ENCODE results near the gene CDC7.

CDC7 gene

DNA sequence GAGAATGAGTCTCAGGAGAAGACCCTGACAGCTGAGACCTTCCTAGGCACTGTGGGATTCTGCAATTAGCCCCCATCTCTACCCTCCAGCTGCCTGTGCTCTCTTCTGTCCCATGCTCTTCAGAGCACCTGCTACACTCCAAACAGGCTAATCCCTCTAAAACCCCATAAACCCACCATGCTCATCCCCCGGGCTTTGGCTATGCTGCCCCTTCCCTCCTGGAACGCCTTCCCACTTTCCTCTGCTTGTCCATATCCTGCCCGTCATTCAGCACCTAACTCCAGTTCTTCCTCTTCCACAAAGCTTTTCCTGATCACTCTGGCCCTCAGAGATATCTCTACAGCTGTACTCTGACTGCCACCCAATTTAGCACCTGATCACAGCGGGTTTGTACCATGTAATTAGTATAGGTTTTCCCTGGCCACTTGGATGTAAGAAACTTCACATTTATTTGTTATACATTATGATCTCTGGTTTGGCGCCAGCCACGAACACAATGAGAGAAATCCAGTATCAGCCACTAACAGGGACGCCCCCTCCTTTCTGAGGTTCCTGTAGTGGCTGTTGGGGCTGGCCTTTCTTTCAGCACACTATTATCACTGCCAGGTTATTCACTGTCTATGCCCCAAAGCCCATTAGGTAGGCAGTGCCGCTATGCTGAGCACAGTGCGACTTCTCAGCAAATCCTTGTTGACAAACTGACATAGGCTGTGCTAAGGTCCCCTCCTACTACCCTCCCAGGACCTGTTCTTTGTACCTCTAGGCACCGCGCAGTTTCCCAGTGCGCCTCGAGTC is 45.1 kb downstream of the CDC7 start:
- no peak overlapping the region for H3K4me3 ChIP-seq (replicated peaks; ENCODE audit: low read depth, low read length)
- TF ChIP-seq, protein P1, sequence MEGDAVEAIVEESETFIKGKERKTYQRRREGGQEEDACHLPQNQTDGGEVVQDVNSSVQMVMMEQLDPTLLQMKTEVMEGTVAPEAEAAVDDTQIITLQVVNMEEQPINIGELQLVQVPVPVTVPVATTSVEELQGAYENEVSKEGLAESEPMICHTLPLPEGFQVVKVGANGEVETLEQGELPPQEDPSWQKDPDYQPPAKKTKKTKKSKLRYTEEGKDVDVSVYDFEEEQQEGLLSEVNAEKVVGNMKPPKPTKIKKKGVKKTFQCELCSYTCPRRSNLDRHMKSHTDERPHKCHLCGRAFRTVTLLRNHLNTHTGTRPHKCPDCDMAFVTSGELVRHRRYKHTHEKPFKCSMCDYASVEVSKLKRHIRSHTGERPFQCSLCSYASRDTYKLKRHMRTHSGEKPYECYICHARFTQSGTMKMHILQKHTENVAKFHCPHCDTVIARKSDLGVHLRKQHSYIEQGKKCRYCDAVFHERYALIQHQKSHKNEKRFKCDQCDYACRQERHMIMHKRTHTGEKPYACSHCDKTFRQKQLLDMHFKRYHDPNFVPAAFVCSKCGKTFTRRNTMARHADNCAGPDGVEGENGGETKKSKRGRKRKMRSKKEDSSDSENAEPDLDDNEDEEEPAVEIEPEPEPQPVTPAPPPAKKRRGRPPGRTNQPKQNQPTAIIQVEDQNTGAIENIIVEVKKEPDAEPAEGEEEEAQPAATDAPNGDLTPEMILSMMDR (IDR thresholded peaks at IDR 0.05; ENCODE audit: low read depth, low read length, missing control alignments) = no peak
- DNase-seq (ENCODE audit: extremely low read depth, low read depth) = no peak

DNA sequence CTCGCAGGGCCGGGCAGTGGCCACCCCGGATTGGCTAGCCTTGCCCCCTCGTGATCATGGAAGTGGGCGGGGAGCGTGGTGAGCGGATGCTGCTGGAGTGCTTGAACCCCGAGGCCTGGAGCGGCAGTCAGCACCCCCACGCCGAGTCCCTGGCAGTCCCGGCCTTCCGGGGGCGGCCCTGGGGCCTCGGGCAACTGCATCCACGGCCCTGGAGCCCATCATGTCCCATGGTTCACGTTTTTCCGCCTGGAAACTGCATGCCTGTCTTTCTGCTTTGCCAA is 45.6 kb downstream of the CDC7 start:
- no peak for DNase-seq (ENCODE audit: extremely low read depth, low read depth)
- H3K4me3 ChIP-seq (replicated peaks; ENCODE audit: low read depth, low read length) = no peak overlapping the region
- TF ChIP-seq, protein P1 (IDR thresholded peaks at IDR 0.05; ENCODE audit: low read depth, low read length, missing control alignments) = no peak

DNA sequence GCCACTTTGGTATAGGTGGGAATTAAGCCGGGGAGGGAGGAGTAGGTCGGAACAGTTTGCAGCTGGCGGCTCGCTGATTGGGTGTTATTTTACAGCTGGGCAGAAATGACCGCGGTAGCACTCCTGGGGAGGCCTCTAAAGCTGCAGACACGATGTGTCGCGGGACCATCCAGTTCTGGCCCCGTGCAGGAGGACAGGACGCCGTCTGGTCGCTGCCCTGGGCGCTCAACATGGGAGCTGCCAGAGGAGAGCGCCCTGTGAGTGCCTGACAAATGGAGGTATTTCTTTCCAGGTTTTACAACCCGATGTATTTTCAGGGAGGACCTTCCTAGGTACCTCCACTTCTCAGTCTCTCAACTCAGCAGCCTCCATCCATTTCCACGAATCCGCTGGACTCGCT is 46.2 kb downstream of the CDC7 start:
- DNase-seq (ENCODE audit: extremely low read depth, low read depth) = no peak
- TF ChIP-seq, protein P1 (IDR thresholded peaks at IDR 0.05; ENCODE audit: low read depth, low read length, missing control alignments) = no peak
- no peak overlapping the region for H3K4me3 ChIP-seq (replicated peaks; ENCODE audit: low read depth, low read length)

DNA sequence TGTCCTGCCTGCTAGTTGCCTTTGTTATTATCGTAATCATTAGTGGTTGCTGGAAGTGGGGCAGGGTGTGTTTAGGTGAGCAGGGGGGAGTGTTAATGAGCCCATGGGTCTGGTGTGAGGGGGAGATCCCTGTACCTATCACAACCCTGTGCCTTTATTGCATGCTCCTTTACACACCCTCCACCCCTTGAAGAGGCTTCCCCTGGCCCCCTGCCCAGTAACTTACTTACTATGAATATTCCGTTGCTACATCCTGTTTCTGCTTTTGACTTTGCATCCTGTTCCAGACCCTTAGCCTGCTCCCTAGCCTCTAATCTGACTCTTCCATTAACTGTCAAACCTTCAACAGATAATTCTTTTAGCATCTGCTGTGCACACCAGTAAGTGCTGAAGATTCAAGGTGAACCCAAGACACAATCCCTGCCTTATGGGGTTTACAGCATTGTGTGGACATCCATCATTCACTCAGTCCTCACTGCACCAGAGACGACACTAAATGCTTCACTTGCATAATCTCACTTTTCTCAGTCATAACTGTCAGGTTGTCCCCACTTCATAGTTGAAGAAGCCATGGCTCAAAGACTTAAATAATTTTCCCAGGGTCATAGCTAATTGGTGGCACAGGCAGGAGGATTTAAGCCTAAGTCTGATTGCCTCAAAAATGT is 47.9 kb downstream of the CDC7 start:
- DNase-seq (ENCODE audit: extremely low read depth, low read depth) = no peak
- TF ChIP-seq, protein P1 (IDR thresholded peaks at IDR 0.05; ENCODE audit: low read depth, low read length, missing control alignments) = no peak
- no peak overlapping the region for H3K4me3 ChIP-seq (replicated peaks; ENCODE audit: low read depth, low read length)

DNA sequence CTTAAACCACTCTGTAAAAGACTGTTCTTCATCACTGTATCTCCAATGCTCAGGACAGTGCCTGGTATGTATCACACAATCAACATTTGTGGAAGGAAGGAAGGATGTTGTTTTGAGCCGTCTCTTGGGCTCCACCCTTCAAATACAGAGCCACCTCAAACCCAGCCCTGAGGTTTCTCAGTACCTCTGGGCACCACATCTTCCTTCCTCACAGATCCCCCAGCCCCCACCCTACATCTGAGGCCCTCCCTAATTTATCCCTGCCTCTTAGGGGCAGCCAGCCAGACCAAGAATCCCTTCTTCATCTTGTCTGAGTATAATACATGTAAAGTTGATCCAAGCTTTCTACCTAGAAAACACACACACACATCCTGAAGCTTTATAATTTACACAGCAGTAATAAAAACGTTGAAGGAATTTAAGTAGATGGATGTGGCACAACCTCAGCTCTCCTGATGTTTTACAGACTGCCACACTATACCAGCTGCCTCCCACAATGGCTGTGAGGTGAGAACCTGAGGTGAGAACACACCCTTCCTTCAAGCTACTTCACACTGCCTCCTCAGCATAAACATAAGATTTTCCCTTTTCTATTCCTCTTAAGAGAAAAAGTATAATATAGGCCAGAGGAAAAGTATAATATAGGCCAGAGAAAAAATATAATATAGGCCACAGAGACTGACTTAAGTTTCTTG is 48.5 kb downstream of the CDC7 start:
- no peak overlapping the region for H3K4me3 ChIP-seq (replicated peaks; ENCODE audit: low read depth, low read length)
- no peak for DNase-seq (ENCODE audit: extremely low read depth, low read depth)
- TF ChIP-seq, protein P1 (IDR thresholded peaks at IDR 0.05; ENCODE audit: low read depth, low read length, missing control alignments) = no peak

DNA sequence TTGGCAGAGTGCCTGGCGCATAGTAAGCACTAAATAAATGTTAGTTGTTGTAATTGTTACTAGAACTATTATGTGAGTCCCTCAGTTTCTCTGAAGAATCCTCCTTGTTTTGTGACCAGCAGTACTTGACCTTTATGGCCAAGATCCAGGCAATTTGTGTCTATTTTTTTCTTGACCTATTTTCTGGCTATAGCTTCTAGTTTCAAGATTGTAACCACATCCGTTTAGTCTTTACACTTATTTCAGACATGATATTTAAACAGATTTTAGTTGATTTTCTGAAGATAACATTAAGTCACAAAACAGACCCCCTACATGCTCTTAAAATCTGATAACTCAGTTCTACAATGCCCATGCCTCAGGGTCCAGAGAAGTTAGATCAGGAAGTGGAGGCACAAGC is 50.3 kb downstream of the CDC7 start:
- TF ChIP-seq, protein P1 (IDR thresholded peaks at IDR 0.05; ENCODE audit: low read depth, low read length, missing control alignments) = no peak
- no peak overlapping the region for H3K4me3 ChIP-seq (replicated peaks; ENCODE audit: low read depth, low read length)
- no peak for DNase-seq (ENCODE audit: extremely low read depth, low read depth)

All from HFF-Myc (cell line).